Kidney epithelial cell (primary cell): ENCODE data around the gene PLD4. TPM values are rescaled to one million over a fixed set of nuclear protein-coding genes. Genes with fewer than 3 reads are reported as not detected.
"Not testable (repeated sequence)": the region's sequence is repeated elsewhere in the genome, so short reads cannot be mapped to it uniquely, and the experiment has no call there.

Experiments used
- DNase-seq: peaks from one replicate; pipeline ENCODE4 v3.0.0-alpha.2; 2010; ENCODE audit warnings: low read depth
- H3K27me3 ChIP-seq: 2 replicates; pipeline ENCODE4 v1.6.0; 2011; ENCODE audit warnings: low read length; ENCODE audit not compliant: control insufficient read depth, insufficient read depth
- H3K36me3 ChIP-seq: 2 replicates; pipeline ENCODE4 v1.5.1; 2011; ENCODE audit warnings: low read length; ENCODE audit not compliant: control insufficient read depth, insufficient read depth
- H3K4me3 ChIP-seq: 2 replicates; pipeline ENCODE4 v1.5.1; 2011; ENCODE audit warnings: low read depth, mild to moderate bottlenecking, control low read depth, low read length
- total RNA-seq: library from RNA; depleted of rRNA; stranded (reverse); fragments of >200 nt; gene quantifications from 2 replicates; pipeline ENCODE4 v1.2.3, GENCODE V29; 2015
- TF ChIP-seq, protein P1 (sequence below): IDR thresholded peaks from 2 replicates; pipeline ENCODE4 v1.5.1; 2011; ENCODE audit warnings: mild to moderate bottlenecking, moderate library complexity, low read length, control low read depth, inconsistent platforms; ENCODE audit not compliant: insufficient read depth, poor library complexity, severe bottlenecking

The PLD4 gene
- total RNA-seq, 1 donor from 2014 or later = 0.04 TPM

DNA sequence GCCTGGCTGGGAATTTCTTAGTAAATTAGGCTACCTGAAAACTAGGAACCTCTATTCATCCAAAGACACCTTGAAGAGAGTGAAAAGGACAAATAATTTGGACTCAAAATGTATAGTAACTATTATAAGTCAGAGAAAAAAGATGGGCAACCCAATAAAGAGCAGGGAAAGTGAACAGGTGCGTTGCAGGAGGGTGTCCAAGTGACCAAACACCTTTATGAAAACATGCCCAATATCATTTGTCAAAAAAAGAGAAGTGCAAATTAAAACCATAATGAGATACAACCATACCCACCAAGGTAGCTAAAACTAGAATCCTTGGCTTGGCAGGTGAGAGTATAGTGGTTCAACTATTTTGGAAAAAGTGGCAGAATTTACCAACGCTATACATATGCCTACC is 24.9 kb upstream of the PLD4 start:
- no peaks in the 10 kb centered on the region for H3K36me3 ChIP-seq
- DNase-seq = no peak
- H3K27me3 ChIP-seq = peaks cover 12% of the 10 kb centered on the region
- H3K4me3 ChIP-seq = no peak overlapping the region
- TF ChIP-seq, protein P1, sequence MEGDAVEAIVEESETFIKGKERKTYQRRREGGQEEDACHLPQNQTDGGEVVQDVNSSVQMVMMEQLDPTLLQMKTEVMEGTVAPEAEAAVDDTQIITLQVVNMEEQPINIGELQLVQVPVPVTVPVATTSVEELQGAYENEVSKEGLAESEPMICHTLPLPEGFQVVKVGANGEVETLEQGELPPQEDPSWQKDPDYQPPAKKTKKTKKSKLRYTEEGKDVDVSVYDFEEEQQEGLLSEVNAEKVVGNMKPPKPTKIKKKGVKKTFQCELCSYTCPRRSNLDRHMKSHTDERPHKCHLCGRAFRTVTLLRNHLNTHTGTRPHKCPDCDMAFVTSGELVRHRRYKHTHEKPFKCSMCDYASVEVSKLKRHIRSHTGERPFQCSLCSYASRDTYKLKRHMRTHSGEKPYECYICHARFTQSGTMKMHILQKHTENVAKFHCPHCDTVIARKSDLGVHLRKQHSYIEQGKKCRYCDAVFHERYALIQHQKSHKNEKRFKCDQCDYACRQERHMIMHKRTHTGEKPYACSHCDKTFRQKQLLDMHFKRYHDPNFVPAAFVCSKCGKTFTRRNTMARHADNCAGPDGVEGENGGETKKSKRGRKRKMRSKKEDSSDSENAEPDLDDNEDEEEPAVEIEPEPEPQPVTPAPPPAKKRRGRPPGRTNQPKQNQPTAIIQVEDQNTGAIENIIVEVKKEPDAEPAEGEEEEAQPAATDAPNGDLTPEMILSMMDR = no peak

DNA sequence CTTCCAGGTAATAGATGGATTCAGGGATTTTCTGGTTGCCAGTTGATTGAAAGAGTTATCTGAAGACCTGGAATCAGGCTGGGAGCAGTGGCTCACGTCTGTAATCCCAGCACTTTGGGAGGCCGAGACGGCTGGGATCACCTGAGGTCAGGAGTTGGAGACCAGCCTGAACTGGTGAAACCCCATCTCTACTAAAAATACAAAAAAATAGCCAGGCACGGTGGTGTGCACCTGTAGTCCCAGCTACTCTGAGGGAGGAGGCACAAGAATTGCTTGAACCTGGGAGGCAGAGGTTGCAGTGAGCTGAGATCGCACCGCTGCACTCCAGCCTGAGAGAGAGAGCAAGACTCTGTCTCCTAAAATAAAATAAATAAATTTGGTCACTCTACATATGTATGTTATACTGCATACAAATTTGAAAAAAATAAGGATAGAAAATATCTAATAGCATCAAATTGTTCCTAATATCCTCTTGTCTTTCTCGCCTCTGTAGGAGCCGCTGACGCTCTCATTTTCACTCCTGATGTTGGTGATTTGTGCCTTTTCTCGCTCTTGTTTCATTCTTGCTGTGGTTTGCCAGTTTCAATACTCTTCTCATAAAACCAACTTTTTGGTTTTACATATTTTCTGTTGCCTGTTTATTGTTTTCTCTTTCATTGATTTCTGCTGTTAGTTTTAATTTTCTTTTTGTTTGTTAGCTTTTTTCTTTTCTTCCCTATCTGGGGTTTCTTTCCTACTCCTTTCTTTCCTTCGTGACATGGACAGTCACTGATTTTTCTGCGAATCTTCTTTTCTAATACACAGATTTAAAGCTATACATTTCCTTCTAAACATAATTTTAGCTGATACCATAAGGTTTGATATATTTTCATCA is 23.8 kb upstream of the PLD4 start:
- H3K4me3 ChIP-seq = no peak overlapping the region
- peaks cover 14% of the 10 kb centered on the region for H3K27me3 ChIP-seq
- no peak for DNase-seq
- H3K36me3 ChIP-seq = no peaks in the 10 kb centered on the region
- TF ChIP-seq, protein P1 = no peak

DNA sequence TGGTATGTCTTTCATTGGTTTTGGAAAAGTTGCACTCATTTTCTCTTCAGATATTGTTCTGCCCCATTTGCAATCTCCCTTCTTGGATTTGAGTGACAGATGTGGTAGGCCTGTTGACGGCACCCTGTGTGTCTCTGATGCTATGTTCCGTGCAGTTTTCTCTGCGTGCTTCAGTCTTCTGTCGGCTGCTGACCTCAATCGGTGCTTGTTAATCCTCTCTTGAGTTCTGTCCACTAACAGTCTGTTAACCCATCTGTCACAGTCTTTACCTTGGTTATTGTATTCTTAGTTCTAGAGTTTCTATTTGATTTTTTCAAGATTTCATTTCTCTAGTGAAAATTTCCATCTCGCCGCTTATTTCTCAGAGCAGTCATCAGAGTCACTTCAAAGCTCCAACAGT is 20.7 kb upstream of the PLD4 start:
- no peak for DNase-seq
- TF ChIP-seq, protein P1 = no peak
- H3K4me3 ChIP-seq = no peak overlapping the region
- peaks cover 22% of the 10 kb centered on the region for H3K27me3 ChIP-seq
- H3K36me3 ChIP-seq = no peaks in the 10 kb centered on the region

GRCh38 chr14:104904650-104905578 is 19.8 kb upstream of the PLD4 start:
- H3K27me3 ChIP-seq = peaks cover 19% of the 10 kb centered on the region
- not testable (repeated sequence) for H3K36me3 ChIP-seq, DNase-seq, H3K4me3 ChIP-seq

DNA sequence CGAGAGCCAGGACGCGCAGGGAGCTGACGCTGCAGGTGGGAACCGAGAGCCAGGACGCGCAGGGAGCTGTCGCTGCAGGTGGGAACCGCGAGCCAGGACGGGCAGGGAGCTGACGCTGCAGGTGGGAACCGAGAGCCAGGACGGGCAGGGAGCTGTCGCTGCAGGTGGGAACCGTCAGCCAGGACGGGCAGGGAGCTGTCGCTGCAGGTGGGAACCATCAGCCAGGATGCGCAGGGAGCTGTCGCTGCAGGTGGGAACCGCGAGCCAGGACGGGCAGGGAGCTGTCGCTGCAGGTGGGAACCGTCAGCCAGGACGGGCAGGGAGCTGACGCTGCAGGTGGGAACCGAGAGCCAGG is 19.1 kb upstream of the PLD4 start:
- not testable (repeated sequence) for DNase-seq, H3K36me3 ChIP-seq, H3K4me3 ChIP-seq
- H3K27me3 ChIP-seq = peaks cover 19% of the 10 kb centered on the region

GRCh38 chr14:104908303-104908702 is 16.4 kb upstream of the PLD4 start:
- TF ChIP-seq, protein P1 = no peak
- Histone ChIP-seq H3K27me3 (peaks cover 19% of the 10 kb centered on the region), H3K36me3 (no peaks in the 10 kb centered on the region), H3K4me3 (no peak overlapping the region)
- DNase-seq = no peak
